OCI-LY1 (cell line): ENCODE results near the gene HLTF.

Source experiments
- H2AFZ ChIP-seq: fragments of 200-600 bp; sonication (generic), shearing (Covaris generic); 2 replicates; pipeline ENCODE4 v1.6.0; 2014; ENCODE audit warnings: antibody characterized with exemption, mild to moderate bottlenecking, low read length
- H3F3A ChIP-seq: fragments of 200-600 bp; sonication (generic), shearing (Covaris generic); 2 replicates; pipeline ENCODE4 v1.6.0; 2014; ENCODE audit warnings: mild to moderate bottlenecking, antibody characterized with exemption, low read length, moderate library complexity; ENCODE audit not compliant: insufficient read depth
- H3K27ac ChIP-seq: fragments of 200-600 bp; sonication (generic); 2 replicates; pipeline ENCODE4 v1.5.1; 2014; ENCODE audit warnings: low read length, mixed run types, mild to moderate bottlenecking, low read depth; ENCODE audit not compliant: poor library complexity, severe bottlenecking
- H3K27me3 ChIP-seq: fragments of 200-600 bp; sonication (generic); 2 replicates; pipeline ENCODE4 v1.6.0; 2014; ENCODE audit warnings: antibody characterized with exemption, mild to moderate bottlenecking, low read length, moderate library complexity; ENCODE audit not compliant: insufficient read depth
- H3K36me3 ChIP-seq: fragments of 200-600 bp; sonication (generic); 2 replicates; pipeline ENCODE4 v1.6.1; 2014; ENCODE audit warnings: mild to moderate bottlenecking, antibody characterized with exemption, low read length, moderate library complexity, mixed read lengths; ENCODE audit not compliant: insufficient read depth
- H3K4me1 ChIP-seq: fragments of 200-600 bp; sonication (generic); 2 replicates; pipeline ENCODE4 v1.5.1; 2014; ENCODE audit warnings: mild to moderate bottlenecking, low read length, moderate library complexity; ENCODE audit not compliant: insufficient read depth, severe bottlenecking
- H3K4me2 ChIP-seq: fragments of 200-600 bp; sonication (generic), shearing (Covaris generic); 2 replicates; pipeline ENCODE4 v1.6.1; 2014; ENCODE audit warnings: low read length
- H3K4me3 ChIP-seq: fragments of 200-600 bp; sonication (generic); 2 replicates; pipeline ENCODE4 v1.5.1; 2014; ENCODE audit warnings: low read length, low read depth, mild to moderate bottlenecking, mixed read lengths; ENCODE audit not compliant: poor library complexity, severe bottlenecking
- H3K79me2 ChIP-seq: fragments of 200-600 bp; shearing (Covaris generic); 2 replicates; pipeline ENCODE4 v1.6.1; 2016; ENCODE audit warnings: mixed run types, low read length, mixed read lengths; ENCODE audit not compliant: insufficient read depth
- H3K9ac ChIP-seq: fragments of 200-600 bp; sonication (generic), shearing (Covaris generic); 2 replicates; pipeline ENCODE4 v1.6.1; 2014; ENCODE audit warnings: mild to moderate bottlenecking, low read length, mixed read lengths
- H3K9me2 ChIP-seq: fragments of 200-600 bp; sonication (generic), shearing (Covaris generic); 2 replicates; pipeline ENCODE4 v1.6.1; 2014; ENCODE audit warnings: low read depth, mild to moderate bottlenecking, low read length, mixed read lengths
- H3K9me3 ChIP-seq: fragments of 200-600 bp; shearing (Covaris generic); 2 replicates; pipeline ENCODE4 v1.6.1; 2014; ENCODE audit warnings: low read length, mixed read lengths
- H4K20me1 ChIP-seq: fragments of 200-600 bp; sonication (generic), shearing (Covaris generic); 2 replicates; pipeline ENCODE4 v1.6.0; 2016; ENCODE audit warnings: mild to moderate bottlenecking, low read length; ENCODE audit not compliant: insufficient read depth
- EZH2 ChIP-seq: fragments of 200-600 bp; sonication (generic), shearing (Covaris generic); IDR thresholded peaks from 2 replicates; pipeline ENCODE4 v1.8.0; 2017; ENCODE audit warnings: borderline replicate concordance, mixed run types, mild to moderate bottlenecking, antibody characterized with exemption, low read length, moderate library complexity, mixed read lengths
- TF ChIP-seq, protein P1 (sequence below): fragments of 200-600 bp; sonication (generic), shearing (Covaris generic); IDR thresholded peaks from 2 replicates; pipeline ENCODE4 v1.5.1; 2017; ENCODE audit warnings: mild to moderate bottlenecking, antibody characterized with exemption, low read length, moderate library complexity, mixed read lengths

HLTF gene

DNA sequence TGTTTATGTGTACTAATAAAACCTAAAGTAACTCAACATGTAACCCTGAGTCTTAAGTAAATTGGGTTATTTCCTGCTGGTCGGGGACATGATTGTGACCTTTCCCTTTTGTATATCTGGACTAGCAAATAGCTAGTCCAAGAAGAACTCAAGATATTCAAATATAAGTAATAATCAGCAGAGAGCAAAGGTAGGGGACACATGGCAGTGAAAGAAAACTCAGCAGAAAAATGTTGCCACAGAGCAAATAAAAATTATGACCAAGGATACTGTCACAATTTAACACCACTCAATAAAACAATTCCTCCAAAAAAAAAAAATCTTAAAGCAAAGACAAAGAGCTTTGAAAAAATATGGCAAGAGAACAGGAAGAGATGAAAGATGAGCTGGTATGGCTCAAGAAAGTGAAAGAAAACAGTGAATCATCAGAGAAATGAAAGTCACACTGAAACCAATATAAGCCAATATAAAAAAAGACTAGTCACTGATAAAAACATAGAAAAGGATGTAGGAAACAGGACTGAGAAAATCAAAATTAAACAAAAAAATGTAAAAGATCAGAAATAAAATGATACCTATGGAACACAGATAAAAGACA lies 43.4 kb downstream of the HLTF start:
- Histone ChIP-seq H4K20me1 (no peaks in the 10 kb centered on the region), H3K9me3 (no peaks in the 10 kb centered on the region), H3K4me3 (no peak overlapping the region), H2AFZ (no peak overlapping the region), H3K36me3 (peaks cover 85% of the 10 kb centered on the region), H3K4me1 (no peaks in the 10 kb centered on the region), H3K4me2 (no peak overlapping the region), H3K27me3 (no peaks in the 10 kb centered on the region), H3K9me2 (no peaks in the 10 kb centered on the region), H3K9ac (no peak overlapping the region), H3K27ac (no peak overlapping the region), H3F3A (no peaks in the 10 kb centered on the region), H3K79me2 (no peaks in the 10 kb centered on the region)
- no peak for TF ChIP-seq EZH2
- TF ChIP-seq, protein P1, sequence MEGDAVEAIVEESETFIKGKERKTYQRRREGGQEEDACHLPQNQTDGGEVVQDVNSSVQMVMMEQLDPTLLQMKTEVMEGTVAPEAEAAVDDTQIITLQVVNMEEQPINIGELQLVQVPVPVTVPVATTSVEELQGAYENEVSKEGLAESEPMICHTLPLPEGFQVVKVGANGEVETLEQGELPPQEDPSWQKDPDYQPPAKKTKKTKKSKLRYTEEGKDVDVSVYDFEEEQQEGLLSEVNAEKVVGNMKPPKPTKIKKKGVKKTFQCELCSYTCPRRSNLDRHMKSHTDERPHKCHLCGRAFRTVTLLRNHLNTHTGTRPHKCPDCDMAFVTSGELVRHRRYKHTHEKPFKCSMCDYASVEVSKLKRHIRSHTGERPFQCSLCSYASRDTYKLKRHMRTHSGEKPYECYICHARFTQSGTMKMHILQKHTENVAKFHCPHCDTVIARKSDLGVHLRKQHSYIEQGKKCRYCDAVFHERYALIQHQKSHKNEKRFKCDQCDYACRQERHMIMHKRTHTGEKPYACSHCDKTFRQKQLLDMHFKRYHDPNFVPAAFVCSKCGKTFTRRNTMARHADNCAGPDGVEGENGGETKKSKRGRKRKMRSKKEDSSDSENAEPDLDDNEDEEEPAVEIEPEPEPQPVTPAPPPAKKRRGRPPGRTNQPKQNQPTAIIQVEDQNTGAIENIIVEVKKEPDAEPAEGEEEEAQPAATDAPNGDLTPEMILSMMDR = no peak

DNA sequence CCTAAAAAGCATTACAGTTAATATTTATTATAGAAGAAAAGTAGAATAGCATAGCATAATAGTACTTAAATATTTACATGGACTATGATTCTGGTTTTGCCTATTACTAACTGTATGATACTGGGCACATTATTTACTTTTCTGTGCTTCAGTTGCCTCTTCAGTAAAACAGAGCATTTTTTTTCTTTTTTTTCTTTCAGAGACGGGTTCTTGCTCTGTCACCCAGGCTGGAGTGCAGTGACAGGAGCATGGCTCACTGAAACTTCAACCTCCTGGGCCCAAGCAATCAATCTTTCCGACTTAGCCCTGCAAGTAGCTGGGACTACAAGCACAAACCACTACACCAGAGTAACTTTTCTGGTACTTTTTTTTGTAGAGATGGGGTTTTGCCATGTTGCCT lies 48.0 kb downstream of the HLTF start:
- TF ChIP-seq EZH2 = no peak
- TF ChIP-seq, protein P1 = no peak
- H3K36me3 ChIP-seq = peaks cover 76% of the 10 kb centered on the region
- no peaks in the 10 kb centered on the region for H3K9me2 ChIP-seq
- H4K20me1 ChIP-seq = no peaks in the 10 kb centered on the region
- no peaks in the 10 kb centered on the region for H3K4me1 ChIP-seq
- H3F3A ChIP-seq = no peaks in the 10 kb centered on the region
- no peaks in the 10 kb centered on the region for H3K9me3 ChIP-seq
- H3K27ac ChIP-seq = no peak overlapping the region
- H3K4me2 ChIP-seq = no peak overlapping the region
- H2AFZ ChIP-seq = no peak overlapping the region
- H3K79me2 ChIP-seq = no peaks in the 10 kb centered on the region
- no peak overlapping the region for H3K9ac ChIP-seq
- no peaks in the 10 kb centered on the region for H3K27me3 ChIP-seq
- H3K4me3 ChIP-seq = no peak overlapping the region

DNA sequence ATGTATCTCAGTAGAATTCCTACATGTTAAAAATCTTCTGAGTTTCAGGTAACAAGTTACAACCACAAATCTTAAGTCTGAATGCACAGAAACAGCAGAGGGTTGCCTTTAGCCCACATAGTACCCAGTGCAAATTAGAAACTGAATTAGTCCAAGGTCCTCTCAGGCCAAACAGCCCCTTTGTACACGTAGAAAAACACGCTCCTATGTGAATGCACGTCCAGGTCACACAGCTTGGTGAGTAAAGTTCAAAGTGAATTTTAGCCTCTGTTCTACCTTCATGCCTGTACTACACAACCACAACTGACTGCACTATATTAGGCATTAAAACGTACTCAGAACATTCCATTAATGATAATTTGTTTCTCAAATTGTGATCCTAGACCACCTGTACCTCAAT lies 48.6 kb downstream of the HLTF start:
- H3K27ac ChIP-seq = no peak overlapping the region
- no peaks in the 10 kb centered on the region for H4K20me1 ChIP-seq
- no peak for TF ChIP-seq EZH2
- TF ChIP-seq, protein P1 = no peak
- H2AFZ ChIP-seq = no peak overlapping the region
- no peaks in the 10 kb centered on the region for H3K9me2 ChIP-seq
- H3K36me3 ChIP-seq = peaks cover 80% of the 10 kb centered on the region
- H3K9me3 ChIP-seq = no peaks in the 10 kb centered on the region
- no peak overlapping the region for H3K4me2 ChIP-seq
- H3K79me2 ChIP-seq = no peaks in the 10 kb centered on the region
- no peaks in the 10 kb centered on the region for H3F3A ChIP-seq
- no peaks in the 10 kb centered on the region for H3K4me1 ChIP-seq
- H3K27me3 ChIP-seq = no peaks in the 10 kb centered on the region
- H3K4me3 ChIP-seq = no peak overlapping the region
- no peak overlapping the region for H3K9ac ChIP-seq
